ENCODE results near the gene RHBDF2.

Gene RHBDF2

DNA sequence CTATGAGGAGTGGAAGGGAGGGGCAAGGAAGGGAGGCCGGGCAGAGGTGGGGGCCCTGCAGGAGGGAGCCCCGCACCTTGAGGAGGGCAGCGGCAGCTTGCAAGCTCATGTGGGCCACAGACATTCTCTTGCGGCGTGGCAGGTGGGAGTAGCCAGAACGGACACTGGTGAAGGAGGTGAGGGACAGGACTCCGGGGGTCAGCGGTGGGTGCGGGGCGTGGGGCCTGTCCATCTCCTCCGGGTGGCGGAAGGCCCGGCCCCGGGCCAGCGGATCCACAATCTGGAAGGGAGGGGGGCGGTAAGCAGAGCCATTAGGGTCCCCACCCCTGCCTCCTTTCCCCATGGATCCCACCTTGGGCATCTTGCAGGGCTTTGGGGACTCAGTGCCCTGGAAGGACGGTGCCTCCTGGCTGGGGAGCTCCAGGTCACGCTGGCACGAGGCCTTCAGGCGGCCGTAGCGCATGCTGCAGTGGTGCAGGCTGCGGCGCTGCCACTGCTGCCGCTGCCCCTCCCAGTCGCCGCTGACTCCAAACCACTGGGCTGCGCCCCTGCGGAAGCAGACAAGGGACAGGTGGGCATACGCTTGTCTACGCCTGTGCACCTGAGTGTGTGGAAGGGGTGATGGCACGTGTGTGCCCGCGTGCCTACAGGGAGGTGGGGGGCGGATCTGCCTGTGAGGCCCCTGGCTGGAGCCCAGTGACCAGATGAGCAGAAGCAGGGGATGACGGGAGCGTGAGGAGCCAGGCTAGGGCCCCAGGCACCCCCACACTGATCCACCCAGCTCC lies 22.3 kb downstream of the RHBDF2 start:
- DNase-seq (ENCODE audit: low spot score) = no peak

GRCh38 chr17:76478097-76478496 lies 23.1 kb downstream of the RHBDF2 start:
- no peak for DNase-seq (ENCODE audit: low spot score)

- DNase-seq (ENCODE audit: low spot score) = no peak
Observed at GRCh38 chr17:76477576-76477975, 23.6 kb downstream of the RHBDF2 start.

GRCh38 chr17:76476736-76477135 lies 24.5 kb downstream of the RHBDF2 start:
- no peak for DNase-seq (ENCODE audit: low spot score)

DNA sequence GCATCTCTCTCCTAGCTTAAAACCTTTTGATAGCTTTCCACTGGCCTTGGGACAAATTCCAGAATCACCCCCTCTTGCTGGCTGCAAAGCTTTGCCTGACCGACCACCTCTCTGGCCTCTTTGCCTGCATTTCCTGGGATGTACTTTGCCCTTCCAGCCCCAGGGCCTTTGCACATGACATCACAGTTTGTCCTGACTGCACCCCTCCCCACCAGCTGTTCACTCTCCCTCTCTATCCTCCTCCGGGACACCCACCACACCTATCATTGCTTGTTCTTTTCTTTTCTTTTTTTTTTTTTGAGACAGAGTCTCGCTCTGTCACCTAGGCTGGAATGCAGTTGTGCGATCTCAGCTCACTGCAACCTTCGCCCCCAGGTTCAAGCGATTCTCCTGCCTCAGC lies 25.9 kb downstream of the RHBDF2 start:
- no peak for DNase-seq (ENCODE audit: low spot score)

DNA sequence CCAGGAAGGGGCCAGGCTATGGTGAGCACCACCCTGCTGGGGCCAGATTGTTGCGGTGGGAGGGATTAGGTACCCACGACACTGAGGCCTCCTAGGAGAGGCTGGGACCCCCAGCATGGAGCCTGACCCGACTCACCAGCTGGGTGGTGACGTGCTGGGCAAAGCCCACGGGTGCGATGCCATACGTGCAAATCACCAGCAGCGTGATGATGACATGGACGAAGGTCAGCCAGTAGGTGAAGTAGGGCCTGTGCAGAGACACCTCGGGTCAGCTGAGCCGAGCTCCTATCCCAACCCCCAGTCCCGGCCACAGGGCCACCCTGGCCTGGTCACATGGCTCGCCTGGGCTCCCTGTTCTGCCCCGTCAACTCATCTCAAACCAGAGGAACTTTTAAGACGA lies 26.3 kb downstream of the RHBDF2 start:
- no peak for DNase-seq (ENCODE audit: low spot score)

DNA sequence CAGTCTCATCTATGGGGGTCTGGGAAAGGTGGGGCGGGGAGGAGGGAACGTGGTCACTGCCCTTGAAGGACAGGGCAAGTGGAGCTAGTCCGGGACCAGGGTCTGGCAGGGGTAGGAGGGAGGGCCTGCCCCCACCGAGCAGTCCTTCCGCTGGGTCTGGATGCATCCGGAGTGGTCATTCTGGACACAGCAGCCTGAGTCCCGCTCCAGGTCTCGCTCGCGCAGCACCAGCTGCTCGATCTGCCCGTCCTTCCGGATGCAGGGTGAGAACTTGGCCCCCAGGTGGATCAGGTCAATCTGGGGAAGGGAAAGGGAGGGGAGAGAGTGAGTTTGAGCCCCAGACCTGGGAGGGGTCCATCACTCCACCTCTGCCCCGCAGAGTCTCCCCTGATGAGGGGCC lies 27.0 kb downstream of the RHBDF2 start:
- no peak for DNase-seq (ENCODE audit: low spot score)

DNA sequence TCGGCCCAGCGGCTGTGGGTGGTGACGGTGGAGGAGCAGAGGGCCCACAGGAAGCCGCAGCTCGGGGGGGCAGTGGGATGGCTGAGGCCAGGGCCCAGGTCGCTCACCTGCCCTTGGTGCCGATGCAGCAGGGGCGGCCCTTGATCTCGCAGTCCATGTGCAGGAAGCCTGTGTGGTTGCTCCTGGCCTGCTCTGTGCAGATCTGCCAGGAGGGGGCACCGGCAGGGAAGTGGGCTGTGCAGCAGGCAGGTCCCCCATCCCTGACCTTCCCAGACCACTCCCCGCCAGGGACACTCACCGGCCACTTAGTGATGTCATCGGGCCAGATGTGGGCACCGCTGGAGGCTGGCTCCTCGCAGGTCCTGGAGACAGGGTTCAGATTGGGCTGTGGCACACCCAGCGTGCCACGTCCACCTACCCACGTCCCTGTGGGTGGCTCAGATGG lies 27.7 kb downstream of the RHBDF2 start:
- DNase-seq (ENCODE audit: low spot score) = peak; percentile 27

DNA sequence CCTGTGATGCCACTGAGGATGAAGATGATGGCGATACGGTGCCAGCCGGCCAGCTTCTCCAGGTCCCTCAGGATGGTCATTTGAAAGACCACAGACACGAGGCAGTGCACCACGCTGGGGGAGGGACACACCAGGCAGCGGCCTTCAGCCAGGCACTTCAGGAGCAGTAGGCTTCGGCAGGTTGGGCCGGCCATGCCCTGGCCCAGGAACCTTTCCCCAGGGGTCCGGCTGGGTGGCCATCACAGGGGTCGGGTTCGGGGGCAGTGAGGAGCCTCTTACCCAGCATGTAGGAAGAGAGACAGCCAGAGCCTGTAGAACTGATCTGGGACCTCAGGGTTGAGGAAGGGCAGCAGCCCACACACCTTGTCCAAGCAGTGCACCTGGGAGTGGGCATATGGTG lies 28.5 kb downstream of the RHBDF2 start:
- DNase-seq (ENCODE audit: low spot score) = no peak

GRCh38 chr17:76472258-76472645 lies 29.0 kb downstream of the RHBDF2 start:
- DNase-seq (ENCODE audit: low spot score) = no peak

- no peak for DNase-seq (ENCODE audit: low spot score)
Observed at GRCh38 chr17:76471498-76472257, 29.5 kb downstream of the RHBDF2 start.

DNA sequence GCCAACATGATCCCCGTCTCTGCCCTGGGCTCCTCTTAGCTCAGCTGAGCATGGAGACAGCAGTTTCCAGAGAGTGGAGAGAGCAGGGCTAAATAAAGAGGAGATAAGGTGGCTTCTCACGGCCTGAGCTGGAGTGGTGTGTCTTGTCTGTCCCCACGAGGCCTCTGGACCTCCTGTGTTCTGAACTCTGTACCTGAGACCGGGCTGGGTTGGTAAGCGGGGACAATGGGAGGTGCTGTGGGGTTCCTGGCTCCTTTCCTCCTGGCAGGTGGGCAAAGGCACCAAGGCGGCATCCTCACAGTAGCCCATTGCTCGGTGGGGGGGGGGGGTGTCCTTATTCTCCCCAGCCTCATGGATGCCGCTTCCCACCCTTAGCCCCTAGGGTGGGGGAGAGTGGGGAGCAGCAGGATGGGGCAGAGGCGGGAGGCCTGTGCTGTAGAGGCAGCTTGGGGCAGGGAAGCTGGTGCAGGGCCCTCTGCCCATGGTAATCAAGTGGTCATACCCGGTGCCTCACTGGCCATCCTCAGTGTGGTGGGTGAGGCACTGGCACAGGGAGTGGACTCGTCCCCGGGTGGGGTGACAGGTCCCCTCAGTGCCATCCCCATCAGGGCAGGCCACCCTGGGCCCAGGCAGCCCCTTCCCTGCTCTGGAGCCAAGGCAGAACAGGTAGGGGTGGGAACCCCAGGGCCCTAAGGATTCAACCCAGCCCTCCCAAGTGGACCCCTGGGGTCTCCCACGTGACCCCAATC lies 31.1 kb downstream of the RHBDF2 start:
- no peak for DNase-seq (ENCODE audit: low spot score)

GRCh38 chr17:76469076-76469990 lies 31.9 kb downstream of the RHBDF2 start:
- DNase-seq (ENCODE audit: low spot score) = no peak

DNA sequence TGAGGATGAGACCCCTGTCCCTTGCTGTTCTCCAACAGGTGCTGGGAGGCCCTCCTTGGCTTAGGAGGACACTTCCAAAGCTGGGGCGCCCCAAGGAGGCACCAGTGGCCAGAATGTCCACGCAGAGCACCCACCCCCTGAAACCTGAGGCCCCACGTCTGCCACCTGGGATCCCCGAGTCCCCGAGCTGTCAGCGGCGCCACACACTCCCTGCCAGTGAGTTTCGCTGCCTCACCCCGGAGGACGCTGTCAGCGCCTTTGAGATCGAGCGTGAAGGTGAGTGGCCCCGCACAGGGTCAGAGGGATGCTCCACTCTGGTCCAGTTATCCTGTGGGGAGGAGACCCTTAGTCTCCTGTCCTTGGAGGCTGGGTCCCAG lies 32.6 kb downstream of the RHBDF2 start:
- no peak for DNase-seq (ENCODE audit: low spot score)

DNA sequence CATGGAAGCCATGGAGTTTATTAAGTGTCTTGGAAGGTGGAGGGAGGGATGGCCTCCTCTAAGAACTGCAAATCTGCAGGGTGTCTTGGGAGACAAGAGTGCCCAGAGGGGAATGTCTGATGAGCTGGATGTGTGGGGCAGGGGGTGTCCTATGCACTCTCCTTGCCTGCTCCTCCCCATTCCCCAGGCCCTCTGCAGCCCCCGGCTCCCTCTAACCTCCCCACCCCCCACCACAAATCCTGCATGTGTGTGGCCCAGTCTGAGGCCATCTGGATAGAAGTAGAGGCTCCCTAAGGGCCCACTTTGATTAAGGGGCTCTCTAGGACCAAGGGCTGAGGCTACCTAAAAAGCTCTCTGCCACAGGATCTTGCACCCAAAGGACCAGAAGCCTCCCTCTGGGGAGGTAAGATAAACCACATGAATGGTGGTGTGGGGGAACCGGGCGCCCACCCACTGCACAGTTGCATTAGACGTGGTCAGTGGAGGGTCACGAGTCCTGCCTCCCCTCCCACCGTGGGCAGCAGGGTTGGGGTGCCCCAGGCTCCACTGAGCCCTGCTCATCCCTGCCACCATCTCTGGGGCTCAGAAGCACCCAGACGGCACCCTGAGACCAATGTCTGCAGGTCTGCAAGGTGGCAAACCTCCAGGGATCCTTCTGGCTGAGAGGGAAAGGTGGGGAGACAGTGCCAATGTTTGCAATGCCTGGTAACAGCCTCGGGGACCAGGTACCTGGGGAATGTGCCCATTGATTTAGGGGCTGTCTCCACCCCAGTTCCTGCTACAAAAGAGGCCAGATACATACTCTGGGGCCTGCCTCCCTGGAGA lies 33.2 kb downstream of the RHBDF2 start:
- DNase-seq (ENCODE audit: low spot score) = no peak

GRCh38 chr17:76467366-76467765 lies 33.9 kb downstream of the RHBDF2 start, which contains the start of gene AANAT:
Gene AANAT, plus strand, starts transcription at chr17:76467603. Its CDS starts 1,144 bp downstream, at chr17:76468747.
- DNase-seq (ENCODE audit: low spot score) = no peak

GRCh38 chr17:76466775-76467130 lies 34.5 kb downstream of the RHBDF2 start:
- no peak for DNase-seq (ENCODE audit: low spot score)

- no peak for DNase-seq (ENCODE audit: low spot score)
Observed at GRCh38 chr17:76462556-76463290, 38.5 kb downstream of the RHBDF2 start.

- no peak for DNase-seq (ENCODE audit: low spot score)
Observed at GRCh38 chr17:76461765-76462555, 39.3 kb downstream of the RHBDF2 start.
